ENCODE results near the gene TTC34. TPM values are rescaled to one million over a fixed set of nuclear protein-coding genes. Genes with fewer than 3 reads are reported as not detected.

TTC34 gene
- total and polyA plus RNA-seq, 2 donors (not counting 1 experiment from before 2014, with no cell fraction given) = 0.05 to 0.17 TPM

DNA sequence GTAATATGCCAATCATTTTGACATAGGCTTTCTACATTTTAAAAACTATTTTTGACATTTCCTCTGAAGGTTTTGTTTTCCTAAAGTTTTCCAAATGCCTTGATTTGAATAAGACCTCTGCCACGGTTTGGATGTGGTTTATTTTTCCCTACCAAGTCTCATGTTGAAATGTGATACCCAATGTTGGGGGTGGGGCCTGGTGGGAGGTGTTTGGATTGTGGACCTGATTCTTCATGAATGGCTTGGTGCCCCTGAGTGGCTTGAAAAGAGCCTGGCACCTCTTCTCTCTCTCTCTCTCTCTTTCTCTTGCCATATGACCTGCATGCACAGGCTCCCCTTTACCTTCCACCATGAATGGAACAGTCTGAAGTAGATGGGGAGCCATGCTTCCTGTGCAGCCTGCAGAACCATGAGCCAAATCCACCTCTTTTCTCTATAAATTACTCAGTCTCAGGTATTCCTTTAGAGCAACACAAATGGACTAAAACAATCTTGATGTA, 183.5 kb downstream of the TTC34 start:
- no peaks in the 10 kb centered on the region for H3K36me3 ChIP-seq (ENCODE audit: control insufficient read depth, insufficient read depth, low read length)
- H3K9ac ChIP-seq (ENCODE audit: insufficient read depth, low read length) = no peak overlapping the region
- no peaks in the 10 kb centered on the region for H3K27me3 ChIP-seq (ENCODE audit: control insufficient read depth, insufficient read depth, low read length)
- no peaks in the 10 kb centered on the region for H4K20me1 ChIP-seq (ENCODE audit: control insufficient read depth, extremely low read depth, insufficient read depth, low read length)
- no peak for DNase-seq (ENCODE audit: low read depth in 2 of 2)
- no peak overlapping the region for H2AFZ ChIP-seq (ENCODE audit: low read length)
- H3K4me2 ChIP-seq (ENCODE audit: extremely low read depth, insufficient read depth, low read length) = no peak overlapping the region
- H3K79me2 ChIP-seq (ENCODE audit: control insufficient read depth, insufficient read depth, low read length) = no peaks in the 10 kb centered on the region
- no peaks in the 10 kb centered on the region for H3K4me1 ChIP-seq (ENCODE audit: control insufficient read depth, extremely low read depth, insufficient read depth, low read length)
- TF ChIP-seq EZH2 (IDR thresholded peaks at IDR 0.05; ENCODE audit: low read length, missing control alignments) = no peak
- TF ChIP-seq, protein P1, sequence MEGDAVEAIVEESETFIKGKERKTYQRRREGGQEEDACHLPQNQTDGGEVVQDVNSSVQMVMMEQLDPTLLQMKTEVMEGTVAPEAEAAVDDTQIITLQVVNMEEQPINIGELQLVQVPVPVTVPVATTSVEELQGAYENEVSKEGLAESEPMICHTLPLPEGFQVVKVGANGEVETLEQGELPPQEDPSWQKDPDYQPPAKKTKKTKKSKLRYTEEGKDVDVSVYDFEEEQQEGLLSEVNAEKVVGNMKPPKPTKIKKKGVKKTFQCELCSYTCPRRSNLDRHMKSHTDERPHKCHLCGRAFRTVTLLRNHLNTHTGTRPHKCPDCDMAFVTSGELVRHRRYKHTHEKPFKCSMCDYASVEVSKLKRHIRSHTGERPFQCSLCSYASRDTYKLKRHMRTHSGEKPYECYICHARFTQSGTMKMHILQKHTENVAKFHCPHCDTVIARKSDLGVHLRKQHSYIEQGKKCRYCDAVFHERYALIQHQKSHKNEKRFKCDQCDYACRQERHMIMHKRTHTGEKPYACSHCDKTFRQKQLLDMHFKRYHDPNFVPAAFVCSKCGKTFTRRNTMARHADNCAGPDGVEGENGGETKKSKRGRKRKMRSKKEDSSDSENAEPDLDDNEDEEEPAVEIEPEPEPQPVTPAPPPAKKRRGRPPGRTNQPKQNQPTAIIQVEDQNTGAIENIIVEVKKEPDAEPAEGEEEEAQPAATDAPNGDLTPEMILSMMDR (conservative IDR thresholded peaks at IDR 0.05 in 1 of 2, IDR thresholded peaks at IDR 0.05 in 1 of 2; ENCODE audit: low read depth in 1 of 2, low read length in 2 of 2) = no peak
- H3K9me3 ChIP-seq (ENCODE audit: control insufficient read depth, insufficient read depth, low read depth, low read length) = no peaks in the 10 kb centered on the region
- H3K4me3 ChIP-seq (replicated peaks in 1 of 4; ENCODE audit: control extremely low read depth in 1 of 4, insufficient read depth in 1 of 4, low read depth in 3 of 4, low read length in 4 of 4) = no peak overlapping the region
- no peak overlapping the region for H3K27ac ChIP-seq (ENCODE audit: insufficient read depth, low read length)

DNA sequence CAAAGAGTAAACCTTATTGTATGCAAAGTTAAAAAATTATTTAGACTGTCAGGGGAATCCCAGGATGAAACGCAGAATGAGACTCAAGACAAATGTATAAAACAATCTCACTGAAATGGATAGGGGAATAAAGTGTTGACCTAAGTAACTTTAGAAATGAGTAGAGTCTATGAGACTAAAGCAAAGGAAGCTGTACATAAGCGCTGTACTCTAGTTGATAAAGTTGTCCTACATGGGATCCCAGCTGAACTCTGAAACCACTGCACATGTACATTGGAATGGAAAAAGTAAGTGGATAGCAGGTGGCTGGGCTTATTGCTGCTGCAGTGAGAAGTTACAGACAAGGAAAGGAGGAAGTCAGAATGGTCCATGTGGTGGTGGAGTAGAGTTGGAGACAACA, 187.3 kb downstream of the TTC34 start:
- Histone ChIP-seq H4K20me1 (ENCODE audit: control insufficient read depth, extremely low read depth, insufficient read depth, low read length) (no peaks in the 10 kb centered on the region), H3K4me2 (ENCODE audit: extremely low read depth, insufficient read depth, low read length) (no peak overlapping the region), H3K27ac (ENCODE audit: insufficient read depth, low read length) (no peak overlapping the region), H3K79me2 (ENCODE audit: control insufficient read depth, insufficient read depth, low read length) (no peaks in the 10 kb centered on the region), H3K36me3 (ENCODE audit: control insufficient read depth, insufficient read depth, low read length) (no peaks in the 10 kb centered on the region), H3K4me1 (ENCODE audit: control insufficient read depth, extremely low read depth, insufficient read depth, low read length) (no peaks in the 10 kb centered on the region), H3K9me3 (ENCODE audit: control insufficient read depth, insufficient read depth, low read depth, low read length) (no peaks in the 10 kb centered on the region), H3K27me3 (ENCODE audit: control insufficient read depth, insufficient read depth, low read length) (no peaks in the 10 kb centered on the region), H3K4me3 (replicated peaks in 1 of 4; ENCODE audit: control extremely low read depth in 1 of 4, insufficient read depth in 1 of 4, low read depth in 3 of 4, low read length in 4 of 4) (no peak overlapping the region), H2AFZ (ENCODE audit: low read length) (no peak overlapping the region), H3K9ac (ENCODE audit: insufficient read depth, low read length) (no peak overlapping the region)
- TF ChIP-seq, protein P1 (conservative IDR thresholded peaks at IDR 0.05 in 1 of 2, IDR thresholded peaks at IDR 0.05 in 1 of 2; ENCODE audit: low read depth in 1 of 2, low read length in 2 of 2) = no peak
- TF ChIP-seq EZH2 (IDR thresholded peaks at IDR 0.05; ENCODE audit: low read length, missing control alignments) = no peak
- DNase-seq (ENCODE audit: low read depth in 2 of 2) = no peak

DNA sequence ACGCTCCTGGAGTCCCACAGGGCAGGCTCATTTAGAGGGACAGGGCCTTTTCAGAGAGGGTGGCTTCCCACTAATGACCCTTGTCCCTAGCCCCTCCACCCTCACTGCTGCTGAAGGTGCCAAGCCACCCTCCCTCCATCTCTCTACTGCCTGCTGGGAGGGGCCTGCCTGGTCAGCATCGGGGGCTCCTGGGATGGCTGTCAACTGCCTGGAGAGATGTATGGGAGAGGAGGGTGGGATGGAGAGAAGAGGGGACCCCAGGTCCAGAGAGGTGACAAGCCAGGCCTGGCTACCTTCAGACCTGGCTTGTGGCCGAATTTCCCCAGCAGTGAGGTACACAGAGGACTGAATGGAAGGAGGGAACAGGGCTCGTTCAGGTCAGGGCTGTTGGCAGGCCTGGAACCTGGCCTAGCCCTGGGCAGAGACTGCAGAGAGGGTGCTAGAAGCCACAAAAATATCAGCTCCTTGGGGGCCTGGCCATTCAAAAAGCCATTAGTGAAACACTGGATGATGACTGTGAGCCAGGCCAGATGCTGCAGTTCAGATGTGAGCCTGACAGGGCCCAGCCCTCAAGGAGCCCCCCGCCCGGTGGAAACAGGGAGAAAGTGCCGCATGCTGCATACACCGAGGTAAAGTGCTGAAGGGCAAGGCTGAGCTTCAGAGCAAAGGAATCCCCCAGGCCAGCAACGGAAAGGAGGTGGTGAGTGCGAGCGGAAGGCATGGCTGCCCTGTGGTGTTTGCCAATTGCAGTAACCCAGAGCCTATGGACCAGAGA, 188.7 kb downstream of the TTC34 start:
- Histone ChIP-seq H3K79me2 (ENCODE audit: control insufficient read depth, insufficient read depth, low read length) (no peaks in the 10 kb centered on the region), H3K27ac (ENCODE audit: insufficient read depth, low read length) (no peak overlapping the region), H3K36me3 (ENCODE audit: control insufficient read depth, insufficient read depth, low read length) (no peaks in the 10 kb centered on the region), H3K4me2 (ENCODE audit: extremely low read depth, insufficient read depth, low read length) (no peak overlapping the region), H3K27me3 (ENCODE audit: control insufficient read depth, insufficient read depth, low read length) (no peaks in the 10 kb centered on the region), H3K4me1 (ENCODE audit: control insufficient read depth, extremely low read depth, insufficient read depth, low read length) (no peaks in the 10 kb centered on the region), H3K9me3 (ENCODE audit: control insufficient read depth, insufficient read depth, low read depth, low read length) (no peaks in the 10 kb centered on the region), H4K20me1 (ENCODE audit: control insufficient read depth, extremely low read depth, insufficient read depth, low read length) (no peaks in the 10 kb centered on the region), H3K9ac (ENCODE audit: insufficient read depth, low read length) (no peak overlapping the region), H2AFZ (ENCODE audit: low read length) (no peak overlapping the region), H3K4me3 (replicated peaks in 1 of 4; ENCODE audit: control extremely low read depth in 1 of 4, insufficient read depth in 1 of 4, low read depth in 3 of 4, low read length in 4 of 4) (no peak overlapping the region)
- no peak for DNase-seq (ENCODE audit: low read depth in 2 of 2)
- TF ChIP-seq, protein P1 (conservative IDR thresholded peaks at IDR 0.05 in 1 of 2, IDR thresholded peaks at IDR 0.05 in 1 of 2; ENCODE audit: low read depth in 1 of 2, low read length in 2 of 2) = no peak
- TF ChIP-seq EZH2 (IDR thresholded peaks at IDR 0.05; ENCODE audit: low read length, missing control alignments) = no peak

Data from fibroblast of lung (primary cell).